Measurements from ENCODE around the gene PI4KA.

The PI4KA gene

DNA sequence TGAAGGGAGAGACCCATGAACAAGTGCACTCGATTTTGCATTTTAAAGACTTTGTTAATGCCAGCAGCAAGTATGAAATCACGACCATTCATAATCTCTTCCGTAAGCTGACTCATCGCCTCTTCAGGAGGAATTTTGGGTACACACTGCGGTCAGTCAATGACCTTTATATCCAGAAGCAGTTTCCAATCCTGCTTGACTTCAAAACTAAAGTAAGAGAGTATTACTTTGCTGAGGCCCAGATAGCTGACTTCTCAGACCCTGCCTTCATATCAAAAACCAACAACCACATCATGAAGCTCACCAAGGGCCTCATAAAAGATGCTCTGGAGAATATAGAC, 78.8 kb downstream of the PI4KA start:
- peak; percentile 26 for DNase-seq (ENCODE audit: low read depth)
- TF ChIP-seq, protein P1, sequence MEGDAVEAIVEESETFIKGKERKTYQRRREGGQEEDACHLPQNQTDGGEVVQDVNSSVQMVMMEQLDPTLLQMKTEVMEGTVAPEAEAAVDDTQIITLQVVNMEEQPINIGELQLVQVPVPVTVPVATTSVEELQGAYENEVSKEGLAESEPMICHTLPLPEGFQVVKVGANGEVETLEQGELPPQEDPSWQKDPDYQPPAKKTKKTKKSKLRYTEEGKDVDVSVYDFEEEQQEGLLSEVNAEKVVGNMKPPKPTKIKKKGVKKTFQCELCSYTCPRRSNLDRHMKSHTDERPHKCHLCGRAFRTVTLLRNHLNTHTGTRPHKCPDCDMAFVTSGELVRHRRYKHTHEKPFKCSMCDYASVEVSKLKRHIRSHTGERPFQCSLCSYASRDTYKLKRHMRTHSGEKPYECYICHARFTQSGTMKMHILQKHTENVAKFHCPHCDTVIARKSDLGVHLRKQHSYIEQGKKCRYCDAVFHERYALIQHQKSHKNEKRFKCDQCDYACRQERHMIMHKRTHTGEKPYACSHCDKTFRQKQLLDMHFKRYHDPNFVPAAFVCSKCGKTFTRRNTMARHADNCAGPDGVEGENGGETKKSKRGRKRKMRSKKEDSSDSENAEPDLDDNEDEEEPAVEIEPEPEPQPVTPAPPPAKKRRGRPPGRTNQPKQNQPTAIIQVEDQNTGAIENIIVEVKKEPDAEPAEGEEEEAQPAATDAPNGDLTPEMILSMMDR (IDR thresholded peaks at IDR 0.05; ENCODE audit: low read depth, low read length, missing control alignments) = no peak
- H3K4me3 ChIP-seq (ENCODE audit: low read depth, low read length) = no peak overlapping the region
- in situ Hi-C loops (cut with HindIII; ENCODE audit: low sequenced_read_pairs) = no loop called here

DNA sequence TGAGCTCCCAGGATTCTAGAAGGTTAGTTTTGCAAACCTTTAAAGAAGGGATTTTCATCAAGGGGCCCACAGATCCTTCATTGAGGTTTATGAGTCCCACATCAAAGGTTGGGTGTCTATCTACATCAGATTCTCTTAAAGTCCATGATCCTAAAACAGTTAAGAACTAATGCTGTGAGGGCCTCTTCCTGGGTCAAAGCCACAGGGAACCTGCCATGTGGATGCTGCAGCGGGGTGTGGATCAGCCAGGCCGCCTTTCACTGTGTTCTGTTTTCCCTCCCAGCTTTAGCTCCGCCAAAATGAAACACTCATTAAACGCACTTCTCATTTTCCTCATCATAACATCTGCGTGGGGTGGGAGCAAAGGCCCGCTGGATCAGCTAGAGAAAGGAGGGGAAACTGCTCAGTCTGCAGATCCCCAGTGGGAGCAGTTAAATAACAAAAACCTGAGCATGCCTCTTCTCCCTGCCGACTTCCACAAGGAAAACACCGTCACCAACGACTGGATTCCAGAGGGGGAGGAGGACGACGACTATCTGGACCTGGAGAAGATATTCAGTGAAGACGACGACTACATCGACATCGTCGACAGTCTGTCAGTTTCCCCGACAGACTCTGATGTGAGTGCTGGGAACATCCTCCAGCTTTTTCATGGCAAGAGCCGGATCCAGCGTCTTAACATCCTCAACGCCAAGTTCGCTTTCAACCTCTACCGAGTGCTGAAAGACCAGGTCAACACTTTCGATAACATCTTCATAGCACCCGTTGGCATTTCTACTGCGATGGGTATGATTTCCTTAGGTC, 79.4 kb downstream of the PI4KA start:
- no peak for DNase-seq (ENCODE audit: low read depth)
- in situ Hi-C loops (cut with HindIII; ENCODE audit: low sequenced_read_pairs) = no loop called here

DNA sequence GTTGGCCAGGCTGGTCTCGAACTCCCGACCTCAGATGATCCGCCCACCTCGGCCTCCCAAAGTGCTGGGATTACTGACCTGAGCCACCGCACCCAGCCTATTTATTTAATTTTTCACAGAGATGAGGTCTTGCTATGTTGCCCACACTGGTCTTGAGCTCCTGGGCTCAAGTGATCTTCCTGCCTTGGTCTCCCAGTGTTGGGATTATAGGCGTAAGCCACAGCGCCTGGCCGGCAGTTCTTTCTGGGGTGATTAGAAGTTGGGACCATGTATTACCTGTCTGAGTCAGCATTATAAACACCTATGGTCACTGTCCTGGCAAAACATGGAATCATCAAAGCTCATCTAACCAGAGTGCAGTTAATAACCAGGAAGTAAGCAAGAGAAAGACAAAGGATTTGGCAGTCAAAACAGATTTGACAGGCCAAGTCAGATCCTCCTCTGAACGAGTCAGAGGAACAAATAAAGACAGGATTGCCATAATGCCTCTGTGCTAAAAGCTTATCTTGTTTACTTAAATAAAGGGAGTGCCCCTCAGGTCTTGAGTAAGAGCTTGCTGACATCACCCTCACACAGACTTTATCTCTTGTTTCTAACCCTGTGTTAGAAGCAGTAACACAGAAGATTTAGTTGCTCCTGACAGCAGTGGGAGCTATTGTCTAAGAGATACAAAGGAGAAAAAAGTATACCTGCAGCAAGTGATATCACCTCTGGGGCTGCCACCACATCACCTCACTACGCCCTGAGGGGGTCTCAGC, 81.0 kb downstream of the PI4KA start:
- in situ Hi-C loops (cut with HindIII; ENCODE audit: low sequenced_read_pairs) = no loop called here
- peak; percentile 28 for DNase-seq (ENCODE audit: low read depth)
- TF ChIP-seq, protein P1 (IDR thresholded peaks at IDR 0.05; ENCODE audit: low read depth, low read length, missing control alignments) = no peak

More for the DNA sequence above, 79.4 kb downstream of the PI4KA start:
- H3K4me3 ChIP-seq (ENCODE audit: low read depth, low read length) = no peak overlapping the region
- TF ChIP-seq, protein P1 (IDR thresholded peaks at IDR 0.05; ENCODE audit: low read depth, low read length, missing control alignments) = no peak

DNA sequence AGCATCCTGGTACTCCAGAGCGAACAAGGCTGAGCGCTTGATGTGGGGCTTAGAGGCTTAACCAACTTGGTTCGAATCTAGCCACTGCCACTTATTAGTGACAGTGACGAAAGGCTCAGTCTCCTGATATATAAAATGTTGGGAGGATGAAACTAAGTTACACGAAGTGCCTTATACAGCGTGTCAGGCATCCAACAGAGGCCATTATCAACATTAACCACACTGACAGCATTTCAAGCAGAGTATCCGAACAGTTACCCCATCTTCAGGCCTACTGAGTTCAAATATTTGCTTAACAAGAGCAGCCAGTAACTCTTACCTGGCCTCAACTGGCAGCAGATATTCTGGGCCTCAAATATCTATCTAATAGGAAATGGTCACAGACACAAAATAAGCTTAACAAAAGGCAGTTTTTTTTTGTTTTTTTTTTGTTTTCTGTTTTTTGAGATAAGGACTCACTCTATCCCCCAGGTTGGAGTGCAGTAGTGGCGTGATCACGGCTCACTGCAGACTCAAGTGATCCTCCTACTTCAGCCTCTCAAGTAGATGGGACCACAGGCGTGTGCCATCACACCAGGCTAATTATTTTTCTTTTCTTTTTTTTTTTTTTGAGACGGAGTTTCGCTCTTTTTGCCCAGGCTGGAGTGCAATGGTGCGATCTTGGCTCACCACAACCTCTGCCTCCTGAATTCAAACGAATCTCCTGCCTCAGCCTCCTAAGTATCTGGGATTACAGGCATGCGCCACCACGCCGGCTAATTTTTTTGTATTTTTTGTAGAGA, 81.8 kb downstream of the PI4KA start:
- in situ Hi-C loops (cut with HindIII; ENCODE audit: low sequenced_read_pairs) = no loop called here
- no peak for DNase-seq (ENCODE audit: low read depth)
- TF ChIP-seq, protein P1 (IDR thresholded peaks at IDR 0.05; ENCODE audit: low read depth, low read length, missing control alignments) = no peak
- H3K4me3 ChIP-seq (ENCODE audit: low read depth, low read length) = no peak overlapping the region

More for the DNA sequence above, 81.0 kb downstream of the PI4KA start:
- no peak overlapping the region for H3K4me3 ChIP-seq (ENCODE audit: low read depth, low read length)

DNA sequence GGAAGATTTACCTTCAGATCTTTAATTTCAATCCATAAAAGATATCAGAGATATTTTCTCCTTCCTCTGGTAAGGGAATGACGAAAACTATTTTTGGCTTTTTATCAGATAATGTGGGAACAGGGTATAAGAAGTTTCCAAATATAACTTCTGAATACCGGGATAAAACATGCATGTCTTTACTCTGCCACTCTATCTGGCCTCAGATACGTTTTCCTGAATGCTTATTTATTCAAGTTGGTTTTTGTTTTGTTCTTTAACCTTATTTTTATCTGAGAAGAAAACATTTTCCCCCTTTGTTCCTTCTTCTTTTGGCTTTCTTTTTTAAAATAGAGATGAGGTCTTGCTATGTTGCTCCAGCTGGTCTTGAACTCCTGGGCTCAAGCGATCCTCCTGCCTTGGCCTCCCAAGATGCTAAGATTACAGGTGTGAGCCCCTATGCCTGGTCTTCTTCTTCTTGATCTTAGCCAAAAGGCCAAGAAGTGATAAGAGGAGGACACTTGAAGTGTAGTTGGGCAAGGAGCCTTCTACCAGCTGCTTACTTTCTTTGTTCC, 83.2 kb downstream of the PI4KA start:
- DNase-seq (ENCODE audit: low read depth) = no peak

More for the DNA sequence above, 83.2 kb downstream of the PI4KA start:
- no peak overlapping the region for H3K4me3 ChIP-seq (ENCODE audit: low read depth, low read length)
- TF ChIP-seq, protein P1 (IDR thresholded peaks at IDR 0.05; ENCODE audit: low read depth, low read length, missing control alignments) = no peak
- in situ Hi-C loops (cut with HindIII; ENCODE audit: low sequenced_read_pairs) = no loop called here
